Right atrium auricular region (tissue), 2 donors: ENCODE measurements around the gene KRTAP10-9. TPM values are rescaled to one million over a fixed set of nuclear protein-coding genes. Genes with fewer than 3 reads are reported as not detected.
"Not testable (repeated sequence)": the region's sequence is repeated elsewhere in the genome, so short reads cannot be mapped to it uniquely, and the experiment has no call there.

ENCODE experiments used
- DNase-seq: peaks from one replicate; pipeline ENCODE4 v3.0.0-alpha.2; 2019; ENCODE audit warnings: low spot score
- H3K27ac ChIP-seq, 2 donors: fragments of 200-600 bp; sonication (generic); 1 replicate in 1 of 2; 2 replicates in 1 of 2; pipeline ENCODE4 v1.5.1; 2016 to 2019
- H3K27me3 ChIP-seq, 2 donors: fragments of 200-600 bp; sonication (generic); one replicate each; pipeline versions ENCODE4 v1.5.1 to v1.6.0; 2017 to 2019
- H3K36me3 ChIP-seq: fragments of 200-600 bp; sonication (generic); one replicate; pipeline ENCODE4 v1.5.1; 2016
- H3K4me1 ChIP-seq, 2 donors: fragments of 200-600 bp; sonication (generic); one replicate each; pipeline versions ENCODE4 v1.5.1 to v1.6.0; 2017 to 2019
- H3K4me3 ChIP-seq, 2 donors: fragments of 200-600 bp; sonication (generic); 1 replicate in 1 of 2; 2 replicates in 1 of 2; pipeline ENCODE4 v1.5.1; 2017 to 2019; ENCODE audit warnings: mild to moderate bottlenecking in 1 of 2, moderate library complexity in 1 of 2
- H3K9me3 ChIP-seq, 2 donors: fragments of 200-600 bp; sonication (generic); one replicate each; pipeline ENCODE4 v1.5.1; 2019
- total RNA-seq, 2 donors: library from RNA; depleted of rRNA; stranded (reverse); fragments of >200 nt; gene quantifications; one replicate each; pipeline ENCODE4 v1.1.0, GENCODE V29; 2016
- TF ChIP-seq, protein P1 (sequence below), 2 donors: fragments of 200-600 bp; sonication (generic); IDR thresholded peaks; one replicate each; pipeline ENCODE4 v1.5.1; 2019; ENCODE audit warnings: antibody characterized with exemption in 2 of 2

The KRTAP10-9 gene
- total RNA-seq, 2 donors from 2014 or later, result not detected

- Histone ChIP-seq H3K4me1 (no peaks in the 10 kb centered on the region), H3K9me3 (peaks cover 0 to 9% of the 10 kb centered on the region in 2 donors), H3K27me3 (no peaks in the 10 kb centered on the region), H3K27ac (no peak within 1 kb of the TSS), H3K4me3 (no peak within 1 kb of the TSS), H3K36me3 (no peaks in the 10 kb centered on the region)
- DNase-seq, result no peak
- TF ChIP-seq, protein P1, sequence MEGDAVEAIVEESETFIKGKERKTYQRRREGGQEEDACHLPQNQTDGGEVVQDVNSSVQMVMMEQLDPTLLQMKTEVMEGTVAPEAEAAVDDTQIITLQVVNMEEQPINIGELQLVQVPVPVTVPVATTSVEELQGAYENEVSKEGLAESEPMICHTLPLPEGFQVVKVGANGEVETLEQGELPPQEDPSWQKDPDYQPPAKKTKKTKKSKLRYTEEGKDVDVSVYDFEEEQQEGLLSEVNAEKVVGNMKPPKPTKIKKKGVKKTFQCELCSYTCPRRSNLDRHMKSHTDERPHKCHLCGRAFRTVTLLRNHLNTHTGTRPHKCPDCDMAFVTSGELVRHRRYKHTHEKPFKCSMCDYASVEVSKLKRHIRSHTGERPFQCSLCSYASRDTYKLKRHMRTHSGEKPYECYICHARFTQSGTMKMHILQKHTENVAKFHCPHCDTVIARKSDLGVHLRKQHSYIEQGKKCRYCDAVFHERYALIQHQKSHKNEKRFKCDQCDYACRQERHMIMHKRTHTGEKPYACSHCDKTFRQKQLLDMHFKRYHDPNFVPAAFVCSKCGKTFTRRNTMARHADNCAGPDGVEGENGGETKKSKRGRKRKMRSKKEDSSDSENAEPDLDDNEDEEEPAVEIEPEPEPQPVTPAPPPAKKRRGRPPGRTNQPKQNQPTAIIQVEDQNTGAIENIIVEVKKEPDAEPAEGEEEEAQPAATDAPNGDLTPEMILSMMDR (IDR thresholded peaks at IDR 0.05), result no peak
Observed at GRCh38 chr21:44654576-44655175, 27.8 kb downstream of the KRTAP10-9 start, which contains the start of gene KRTAP12-4. KRTAP12-4 (minus strand) TSS chr21:44654659; CDS start chr21:44654614, 45 bp downstream.

DNA sequence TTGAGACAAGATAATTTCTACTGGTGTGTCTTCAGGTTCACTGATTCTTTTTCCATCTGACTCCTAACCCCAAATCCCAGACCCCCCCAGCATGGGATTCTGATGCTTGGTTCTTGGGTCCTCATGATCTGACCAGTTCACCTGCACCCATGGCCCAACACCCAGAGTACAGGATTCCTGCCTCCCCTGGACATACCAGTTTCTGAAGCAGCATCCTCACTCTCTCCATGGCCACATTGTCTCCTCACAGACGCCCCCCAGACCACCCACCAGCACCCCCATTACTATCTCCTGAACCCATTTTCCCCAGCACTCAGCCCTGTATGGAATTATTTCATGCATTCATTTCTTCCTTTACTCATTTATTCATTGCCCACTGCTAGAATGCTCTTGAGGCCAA lies 30.0 kb downstream of the KRTAP10-9 start:
- H3K9me3 ChIP-seq, result peaks cover 0 to 9% of the 10 kb centered on the region in 2 donors
- TF ChIP-seq, protein P1 (IDR thresholded peaks at IDR 0.05), result no peak
- H3K27ac ChIP-seq, result no peak overlapping the region
- no peaks in the 10 kb centered on the region for H3K36me3 ChIP-seq
- H3K4me1 ChIP-seq, result no peaks in the 10 kb centered on the region
- no peak for DNase-seq
- H3K4me3 ChIP-seq, result no peak overlapping the region
- H3K27me3 ChIP-seq, result no peaks in the 10 kb centered on the region

DNA sequence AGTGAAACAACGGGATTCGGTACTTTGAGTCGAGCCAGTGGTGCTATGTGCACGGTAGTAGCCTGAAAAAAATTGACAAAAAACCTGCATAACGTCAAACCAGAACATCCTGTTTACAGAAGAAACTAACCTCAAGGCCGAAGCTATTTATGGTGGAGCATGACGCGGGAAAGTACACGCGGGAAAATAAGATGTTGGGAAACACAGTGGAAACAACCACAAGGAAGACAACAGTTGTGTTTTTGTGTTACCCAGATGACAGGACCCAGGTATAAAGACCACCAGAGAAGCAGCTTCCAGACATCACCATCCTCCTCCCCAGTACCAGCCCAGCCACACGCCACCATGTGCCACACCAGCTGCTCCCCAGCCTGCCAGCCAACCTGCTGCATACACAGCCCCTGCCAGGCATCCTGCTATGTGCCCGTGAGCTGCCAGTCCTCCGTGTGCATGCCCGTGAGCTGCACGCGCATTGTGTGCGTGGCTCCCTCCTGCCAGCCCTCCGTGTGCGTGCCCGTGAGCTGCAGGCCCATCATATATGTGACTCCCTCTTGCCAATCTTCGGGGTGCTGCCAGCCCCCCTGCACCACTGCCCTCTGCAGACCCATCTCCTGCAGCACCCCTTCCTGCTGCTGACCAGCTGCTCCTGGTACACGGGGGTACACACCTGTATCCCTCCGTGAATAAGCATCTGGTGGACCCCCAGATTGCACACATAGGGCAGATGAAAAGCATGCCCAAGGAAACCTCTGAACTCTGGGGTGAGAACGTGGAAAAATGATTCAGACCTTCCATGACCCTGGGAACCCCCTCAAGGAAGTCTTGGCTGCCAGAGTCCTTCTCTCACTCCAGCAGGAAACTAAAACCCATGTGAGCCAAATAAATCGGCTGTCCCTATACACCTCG lies 31.0 kb downstream of the KRTAP10-9 start, which contains the start of gene KRTAP12-3:
Gene KRTAP12-3 (plus strand): TSS at position 298 of the 906 bp plus-strand sequence. CDS start 48 bp downstream, at position 346.
- Histone ChIP-seq H3K4me1 (no peaks in the 10 kb centered on the region), H3K27ac (no peak within 1 kb of the TSS), H3K36me3 (no peaks in the 10 kb centered on the region), H3K4me3 (no peak within 1 kb of the TSS), H3K9me3 (peaks cover 0 to 9% of the 10 kb centered on the region in 2 donors), H3K27me3 (no peaks in the 10 kb centered on the region)
- TF ChIP-seq, protein P1 (IDR thresholded peaks at IDR 0.05), result no peak
- no peak for DNase-seq

- H3K9me3 ChIP-seq, result peaks cover 0 to 9% of the 10 kb centered on the region in 2 donors
- H3K27ac ChIP-seq, result no peak overlapping the region
- H3K27me3 ChIP-seq, result no peaks in the 10 kb centered on the region
- no peaks in the 10 kb centered on the region for H3K36me3 ChIP-seq
- no peak overlapping the region for H3K4me3 ChIP-seq
- no peak for DNase-seq
- TF ChIP-seq, protein P1 (IDR thresholded peaks at IDR 0.05), result no peak
- no peaks in the 10 kb centered on the region for H3K4me1 ChIP-seq
Observed at GRCh38 chr21:44658541-44658910, 31.6 kb downstream of the KRTAP10-9 start.

GRCh38 chr21:44658913-44659595 lies 32.2 kb downstream of the KRTAP10-9 start:
- Histone ChIP-seq H3K9me3 (peaks cover 0 to 9% of the 10 kb centered on the region in 2 donors), H3K27me3 (no peaks in the 10 kb centered on the region), H3K27ac (no peak overlapping the region), H3K36me3 (no peaks in the 10 kb centered on the region), H3K4me1 (no peaks in the 10 kb centered on the region), H3K4me3 (no peak overlapping the region)
- no peak for DNase-seq
- TF ChIP-seq, protein P1 (IDR thresholded peaks at IDR 0.05), result no peak

- DNase-seq, H3K27me3 ChIP-seq, H3K4me1 ChIP-seq, H3K4me3 ChIP-seq, H3K9me3 ChIP-seq, H3K36me3 ChIP-seq, H3K27ac ChIP-seq: not testable (repeated sequence)
Observed at GRCh38 chr21:44661567-44661966, 34.7 kb downstream of the KRTAP10-9 start.
